Measurements from ENCODE around the gene ETV3. TPM values are rescaled to one million over a fixed set of nuclear protein-coding genes. Genes with fewer than 3 reads are reported as not detected.

ETV3 gene
- total RNA-seq, 4 donors from 2014 or later, result 17.7 to 27.3 (median 20.5) TPM

- peaks cover 7% of the 10 kb centered on the region for H3K27me3 ChIP-seq
- H3K36me3 ChIP-seq, result no peaks in the 10 kb centered on the region
- H3K9me3 ChIP-seq, result no peaks in the 10 kb centered on the region
- no peak overlapping the region for H3K27ac ChIP-seq
- peaks cover 0 to 15% (median 8%) of the 10 kb centered on the region in 3 donors for H3K4me1 ChIP-seq
- TF ChIP-seq CTCF (IDR thresholded peaks at IDR 0.05) (no peak), EP300 (IDR thresholded peaks at IDR 0.05) (no peak), POLR2A (IDR thresholded peaks at IDR 0.05) (no peak), POLR2AphosphoS5 (IDR thresholded peaks at IDR 0.05) (no peak)
- WGBS, 2 donors (ENCODE audit: low coverage in 1 of 2), result 94 to 100% methylated on average over 1 to 3 of the region's 6 CpGs
- ATAC-seq, result no peak
- H3K4me3 ChIP-seq, result no peak overlapping the region
These were observed 12.4 kb upstream of the ETV3 start for GRCh38 chr1:157150631-157151030.

- H3K27ac ChIP-seq, result peak overlapping the region in 1 of 4 donors; percentile 8
- TF ChIP-seq CTCF (IDR thresholded peaks at IDR 0.05) (no peak), POLR2A (IDR thresholded peaks at IDR 0.05) (no peak), EP300 (IDR thresholded peaks at IDR 0.05) (no peak), POLR2AphosphoS5 (IDR thresholded peaks at IDR 0.05) (no peak)
- H3K36me3 ChIP-seq, result no peaks in the 10 kb centered on the region
- H3K4me1 ChIP-seq, result no peaks in the 10 kb centered on the region
- H3K9me3 ChIP-seq, result no peaks in the 10 kb centered on the region
- ATAC-seq, result no peak
- no peak overlapping the region for H3K4me3 ChIP-seq
- 51 to 73% methylated on average over 4 to 10 of the region's 10 CpGs for WGBS, 2 donors (ENCODE audit: low coverage in 1 of 2)
- no peaks in the 10 kb centered on the region for H3K27me3 ChIP-seq
These were observed 9.9 kb upstream of the ETV3 start for GRCh38 chr1:157147906-157148700.

GRCh38 chr1:157147037-157147436, 8.8 kb upstream of the ETV3 start:
- no peak overlapping the region for H3K4me3 ChIP-seq
- no peak for ATAC-seq
- no peaks in the 10 kb centered on the region for H3K4me1 ChIP-seq
- H3K9me3 ChIP-seq, result no peaks in the 10 kb centered on the region
- H3K36me3 ChIP-seq, result no peaks in the 10 kb centered on the region
- no peak overlapping the region for H3K27ac ChIP-seq
- no peak for TF ChIP-seq POLR2AphosphoS5 (IDR thresholded peaks at IDR 0.05)
- TF ChIP-seq EP300 (IDR thresholded peaks at IDR 0.05), result no peak
- TF ChIP-seq POLR2A (IDR thresholded peaks at IDR 0.05), result no peak
- WGBS, 2 donors (ENCODE audit: low coverage in 1 of 2), result 100% methylated on average over 1 of the region's 1 CpG; no CpG with 5 or more reads in 1 of the 2 donors
- H3K27me3 ChIP-seq, result no peaks in the 10 kb centered on the region

GRCh38 chr1:157146244-157146643, 8.0 kb upstream of the ETV3 start:
- Histone ChIP-seq H3K36me3 (no peaks in the 10 kb centered on the region), H3K4me3 (no peak overlapping the region), H3K27me3 (no peaks in the 10 kb centered on the region), H3K27ac (no peak overlapping the region), H3K9me3 (no peaks in the 10 kb centered on the region), H3K4me1 (no peaks in the 10 kb centered on the region)
- WGBS, 2 donors (ENCODE audit: low coverage in 1 of 2), result 50 to 65% methylated on average over 1 to 3 of the region's 3 CpGs
- no peak for TF ChIP-seq POLR2A (IDR thresholded peaks at IDR 0.05)
- no peak for TF ChIP-seq POLR2AphosphoS5 (IDR thresholded peaks at IDR 0.05)
- TF ChIP-seq CTCF (IDR thresholded peaks at IDR 0.05), result no peak
- no peak for TF ChIP-seq EP300 (IDR thresholded peaks at IDR 0.05)
- ATAC-seq, result no peak

- TF ChIP-seq POLR2AphosphoS5 (IDR thresholded peaks at IDR 0.05), result no peak
- TF ChIP-seq POLR2A (IDR thresholded peaks at IDR 0.05), result no peak
- ATAC-seq, result no peak
- WGBS, 2 donors (ENCODE audit: low coverage in 1 of 2), result 83 to 88% methylated on average over 1 of the region's 1 CpG
- Histone ChIP-seq H3K27ac (no peak overlapping the region), H3K4me1 (no peaks in the 10 kb centered on the region), H3K27me3 (no peaks in the 10 kb centered on the region), H3K36me3 (no peaks in the 10 kb centered on the region), H3K4me3 (no peak overlapping the region), H3K9me3 (no peaks in the 10 kb centered on the region)
These were observed 6.9 kb upstream of the ETV3 start for GRCh38 chr1:157145076-157145475.

- TF ChIP-seq EP300 (IDR thresholded peaks at IDR 0.05) (no peak), CTCF (IDR thresholded peaks at IDR 0.05) (no peak), POLR2AphosphoS5 (IDR thresholded peaks at IDR 0.05) (no peak)
- Histone ChIP-seq H3K27me3 (no peaks in the 10 kb centered on the region), H3K4me3 (no peak overlapping the region), H3K9me3 (no peaks in the 10 kb centered on the region), H3K36me3 (no peaks in the 10 kb centered on the region), H3K4me1 (peaks cover 0 to under 1% (median 0%) of the 10 kb centered on the region in 3 donors), H3K27ac (no peak overlapping the region)
- no peak for ATAC-seq
- WGBS, 2 donors (ENCODE audit: low coverage in 1 of 2), result 38 to 80% methylated on average over 1 of the region's 1 CpG
These were observed 6.3 kb upstream of the ETV3 start for GRCh38 chr1:157144509-157144908.

Measured in gastroesophageal sphincter (tissue), 4 donors.